HL-60 (cell line): ENCODE results near the gene SEC24A.
"Not testable (repeated sequence)": the region's sequence is repeated elsewhere in the genome, so short reads cannot be mapped to it uniquely, and the experiment has no call there.

ENCODE experiments used
- GABPA ChIP-seq: IDR thresholded peaks from 2 replicates; pipeline ENCODE4 v1.6.1; 2012; ENCODE audit warnings: low read depth
- POLR2AphosphoS5 ChIP-seq: IDR thresholded peaks from 2 replicates; pipeline ENCODE4 v1.6.1; 2012; ENCODE audit warnings: low read depth
- TF ChIP-seq, protein P1 (sequence below): IDR thresholded peaks from one replicate; pipeline ENCODE4 v1.5.1; 2011; ENCODE audit warnings: low read length, control low read depth, inconsistent platforms; ENCODE audit not compliant: insufficient read depth
- TF ChIP-seq, protein P2 (sequence below): IDR thresholded peaks from 2 replicates; pipeline ENCODE4 v1.6.1; 2012; ENCODE audit warnings: low read depth; ENCODE audit not compliant: insufficient replicate concordance

DNA sequence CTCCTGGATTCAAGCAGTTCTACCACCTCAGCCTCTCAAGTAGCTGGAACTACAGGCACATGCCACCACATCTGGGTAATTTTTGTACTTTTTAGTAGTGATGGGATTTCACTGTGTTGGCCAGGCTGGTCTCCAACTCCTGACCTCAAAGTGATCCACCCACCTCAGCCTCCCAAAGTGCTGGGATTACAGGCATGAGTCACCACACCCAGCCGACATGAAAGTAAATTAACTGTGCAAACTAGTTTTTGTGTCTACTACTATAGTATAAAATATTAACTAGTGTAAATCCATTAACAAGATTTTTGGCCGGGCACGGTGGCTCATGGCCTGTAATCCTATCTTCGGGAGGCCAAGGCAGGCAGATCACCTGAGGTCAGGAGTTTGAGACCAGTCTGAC, 25.0 kb downstream of the SEC24A start:
- TF ChIP-seq, protein P1, sequence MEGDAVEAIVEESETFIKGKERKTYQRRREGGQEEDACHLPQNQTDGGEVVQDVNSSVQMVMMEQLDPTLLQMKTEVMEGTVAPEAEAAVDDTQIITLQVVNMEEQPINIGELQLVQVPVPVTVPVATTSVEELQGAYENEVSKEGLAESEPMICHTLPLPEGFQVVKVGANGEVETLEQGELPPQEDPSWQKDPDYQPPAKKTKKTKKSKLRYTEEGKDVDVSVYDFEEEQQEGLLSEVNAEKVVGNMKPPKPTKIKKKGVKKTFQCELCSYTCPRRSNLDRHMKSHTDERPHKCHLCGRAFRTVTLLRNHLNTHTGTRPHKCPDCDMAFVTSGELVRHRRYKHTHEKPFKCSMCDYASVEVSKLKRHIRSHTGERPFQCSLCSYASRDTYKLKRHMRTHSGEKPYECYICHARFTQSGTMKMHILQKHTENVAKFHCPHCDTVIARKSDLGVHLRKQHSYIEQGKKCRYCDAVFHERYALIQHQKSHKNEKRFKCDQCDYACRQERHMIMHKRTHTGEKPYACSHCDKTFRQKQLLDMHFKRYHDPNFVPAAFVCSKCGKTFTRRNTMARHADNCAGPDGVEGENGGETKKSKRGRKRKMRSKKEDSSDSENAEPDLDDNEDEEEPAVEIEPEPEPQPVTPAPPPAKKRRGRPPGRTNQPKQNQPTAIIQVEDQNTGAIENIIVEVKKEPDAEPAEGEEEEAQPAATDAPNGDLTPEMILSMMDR, result not testable (repeated sequence)
- TF ChIP-seq POLR2AphosphoS5, GABPA: not testable (repeated sequence)
- TF ChIP-seq, protein P2, sequence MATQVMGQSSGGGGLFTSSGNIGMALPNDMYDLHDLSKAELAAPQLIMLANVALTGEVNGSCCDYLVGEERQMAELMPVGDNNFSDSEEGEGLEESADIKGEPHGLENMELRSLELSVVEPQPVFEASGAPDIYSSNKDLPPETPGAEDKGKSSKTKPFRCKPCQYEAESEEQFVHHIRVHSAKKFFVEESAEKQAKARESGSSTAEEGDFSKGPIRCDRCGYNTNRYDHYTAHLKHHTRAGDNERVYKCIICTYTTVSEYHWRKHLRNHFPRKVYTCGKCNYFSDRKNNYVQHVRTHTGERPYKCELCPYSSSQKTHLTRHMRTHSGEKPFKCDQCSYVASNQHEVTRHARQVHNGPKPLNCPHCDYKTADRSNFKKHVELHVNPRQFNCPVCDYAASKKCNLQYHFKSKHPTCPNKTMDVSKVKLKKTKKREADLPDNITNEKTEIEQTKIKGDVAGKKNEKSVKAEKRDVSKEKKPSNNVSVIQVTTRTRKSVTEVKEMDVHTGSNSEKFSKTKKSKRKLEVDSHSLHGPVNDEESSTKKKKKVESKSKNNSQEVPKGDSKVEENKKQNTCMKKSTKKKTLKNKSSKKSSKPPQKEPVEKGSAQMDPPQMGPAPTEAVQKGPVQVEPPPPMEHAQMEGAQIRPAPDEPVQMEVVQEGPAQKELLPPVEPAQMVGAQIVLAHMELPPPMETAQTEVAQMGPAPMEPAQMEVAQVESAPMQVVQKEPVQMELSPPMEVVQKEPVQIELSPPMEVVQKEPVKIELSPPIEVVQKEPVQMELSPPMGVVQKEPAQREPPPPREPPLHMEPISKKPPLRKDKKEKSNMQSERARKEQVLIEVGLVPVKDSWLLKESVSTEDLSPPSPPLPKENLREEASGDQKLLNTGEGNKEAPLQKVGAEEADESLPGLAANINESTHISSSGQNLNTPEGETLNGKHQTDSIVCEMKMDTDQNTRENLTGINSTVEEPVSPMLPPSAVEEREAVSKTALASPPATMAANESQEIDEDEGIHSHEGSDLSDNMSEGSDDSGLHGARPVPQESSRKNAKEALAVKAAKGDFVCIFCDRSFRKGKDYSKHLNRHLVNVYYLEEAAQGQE, result not testable (repeated sequence)
